OCI-LY7 (cell line): Measurements from ENCODE around the gene ZNF283.
"Not testable (repeated sequence)": the region's sequence is repeated elsewhere in the genome, so short reads cannot be mapped to it uniquely, and the experiment has no call there.

Experiments
- EZH2phosphoT487 ChIP-seq: fragments of 200-600 bp; sonication (generic); IDR thresholded peaks from 2 replicates; pipeline ENCODE4 v1.6.1; 2018; ENCODE audit warnings: low read depth, borderline replicate concordance, mild to moderate bottlenecking, mixed run types, antibody characterized with exemption, low read length, moderate library complexity, mixed read lengths
- TF ChIP-seq, protein P1 (sequence below): fragments of 200-600 bp; sonication (generic); conservative IDR thresholded peaks from 2 replicates; pipeline ENCODE4 v1.5.1; 2014; ENCODE audit warnings: mild to moderate bottlenecking, antibody characterized with exemption, low read length, moderate library complexity, mixed read lengths

- TF ChIP-seq, protein P1, sequence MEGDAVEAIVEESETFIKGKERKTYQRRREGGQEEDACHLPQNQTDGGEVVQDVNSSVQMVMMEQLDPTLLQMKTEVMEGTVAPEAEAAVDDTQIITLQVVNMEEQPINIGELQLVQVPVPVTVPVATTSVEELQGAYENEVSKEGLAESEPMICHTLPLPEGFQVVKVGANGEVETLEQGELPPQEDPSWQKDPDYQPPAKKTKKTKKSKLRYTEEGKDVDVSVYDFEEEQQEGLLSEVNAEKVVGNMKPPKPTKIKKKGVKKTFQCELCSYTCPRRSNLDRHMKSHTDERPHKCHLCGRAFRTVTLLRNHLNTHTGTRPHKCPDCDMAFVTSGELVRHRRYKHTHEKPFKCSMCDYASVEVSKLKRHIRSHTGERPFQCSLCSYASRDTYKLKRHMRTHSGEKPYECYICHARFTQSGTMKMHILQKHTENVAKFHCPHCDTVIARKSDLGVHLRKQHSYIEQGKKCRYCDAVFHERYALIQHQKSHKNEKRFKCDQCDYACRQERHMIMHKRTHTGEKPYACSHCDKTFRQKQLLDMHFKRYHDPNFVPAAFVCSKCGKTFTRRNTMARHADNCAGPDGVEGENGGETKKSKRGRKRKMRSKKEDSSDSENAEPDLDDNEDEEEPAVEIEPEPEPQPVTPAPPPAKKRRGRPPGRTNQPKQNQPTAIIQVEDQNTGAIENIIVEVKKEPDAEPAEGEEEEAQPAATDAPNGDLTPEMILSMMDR: not testable (repeated sequence)
- TF ChIP-seq EZH2phosphoT487: not testable (repeated sequence)
These were observed 9.7 kb upstream of the ZNF283 start for GRCh38 chr19:43817454-43817853.
